GM23248 (cell line): ENCODE results near the gene PANK1.

Source experiments
- EZH2 ChIP-seq: fragments of 200-600 bp; sonication (generic); IDR thresholded peaks from 2 replicates; pipeline ENCODE4 v1.6.1; 2018; ENCODE audit warnings: antibody characterized with exemption, mild to moderate bottlenecking; ENCODE audit not compliant: insufficient read depth, poor library complexity, severe bottlenecking
- EZH2phosphoT487 ChIP-seq: fragments of 200-600 bp; sonication (generic); IDR thresholded peaks from 2 replicates; pipeline ENCODE4 v1.6.1; 2018; ENCODE audit warnings: antibody characterized with exemption, moderate library complexity, mild to moderate bottlenecking, low read depth; ENCODE audit not compliant: insufficient read depth

- TF ChIP-seq EZH2 (no peak), EZH2phosphoT487 (no peak)
These were observed 19.8 kb downstream of the PANK1 start for GRCh38 chr10:89625041-89625765.
